ENCODE results near the gene MAP3K14.

GRCh38 chr17:45230787-45231480 is 85.9 kb downstream of the MAP3K14 start:
- TF ChIP-seq POLR2A (IDR thresholded peaks at IDR 0.05) (no peak), CTCF (IDR thresholded peaks at IDR 0.05) (no peak)
